GM12878 (cell line): ENCODE measurements around the gene SHOC2. TPM values are rescaled to one million over a fixed set of nuclear protein-coding genes. Genes with fewer than 3 reads are reported as not detected.

Source experiments
- ATAC-seq: fragments of 200-7000 bp; cut with Tn5 transposase; 3 replicates; pipeline ENCODE4 v1.9.1; 2020; ENCODE audit warnings: mild to moderate bottlenecking, moderate library complexity
- BruUV-seq: library from RNA; stranded (reverse); fragments of 400-500 nt; replicated peaks from 2 replicates; lab custom pipeline; 2021; lab: Mats Ljungman, UMichigan
- CTCF ChIA-PET: fragments of 300-600 bp; sonication (Branson Sonifier 250); formaldehyde crosslinking; extraction: SDS; loops from one replicate; lab custom pipeline; 2021; ENCODE audit warnings: inconsistent platforms; lab: Yijun Ruan, JAX
- POLR2A ChIA-PET: fragments of 350-600 bp; formaldehyde crosslinking; extraction: SDS; loops from one replicate; lab custom pipeline; 2021; ENCODE audit warnings: inconsistent platforms; lab: Charles Lee
- RAD21 ChIA-PET: fragments of 300-600 bp; sonication (Branson Sonifier 250); formaldehyde crosslinking; loops from one replicate; lab custom pipeline; 2023; ENCODE audit warnings: antibody characterized with exemption; ENCODE audit not compliant: unreplicated experiment; lab: Charles Lee
- SMC1A ChIA-PET: fragments of 300-600 bp; sonication (Branson Sonifier 250); formaldehyde crosslinking; loops from one replicate; lab custom pipeline; 2023; ENCODE audit not compliant: unreplicated experiment, uncharacterized antibody; lab: Charles Lee
- DNase-seq: peaks from one replicate; pipeline ENCODE4 v3.0.0-alpha.2; 2011; ENCODE audit warnings: low read depth, low spot score
- FAIRE-seq: peaks from 3 replicates; lab custom pipeline; 2011; peaks lifted over from hg19 to GRCh38; lab: Jason Lieb, UNC
- H2AFZ ChIP-seq: 2 replicates; pipeline ENCODE4 v1.6.0; 2011; ENCODE audit warnings: low read depth, low read length, control low read depth; ENCODE audit not compliant: control insufficient read depth
- H3K27ac ChIP-seq: 2 replicates; pipeline ENCODE4 v1.5.1; 2011; ENCODE audit warnings: control low read depth; ENCODE audit not compliant: control insufficient read depth, insufficient read depth
- H3K27me3 ChIP-seq, 2 experiments: replicated peaks in 1 of 2; 2 replicates each; pipeline versions ENCODE4 v1.6.0 to v1.6.1; 2011; ENCODE audit warnings: low read length in 1 of 2; ENCODE audit not compliant: control insufficient read depth in 2 of 2, insufficient read depth in 2 of 2
- H3K36me3 ChIP-seq, 2 experiments: 2 replicates each; pipeline ENCODE4 v1.5.1; 2011; ENCODE audit warnings: low read length in 1 of 2; ENCODE audit not compliant: control insufficient read depth in 2 of 2, insufficient read depth in 2 of 2
- H3K4me1 ChIP-seq: 2 replicates; pipeline ENCODE4 v1.6.1; 2011; ENCODE audit warnings: mild to moderate bottlenecking, low read length, moderate library complexity, mixed read lengths; ENCODE audit not compliant: control insufficient read depth, insufficient read depth
- H3K4me2 ChIP-seq: 2 replicates; pipeline ENCODE4 v1.6.0; 2011; ENCODE audit warnings: control low read depth; ENCODE audit not compliant: control insufficient read depth, insufficient read depth
- H3K4me3 ChIP-seq: fragments of 200-600 bp; sonication (generic); 2 replicates; pipeline ENCODE4 v1.5.1; 2016
- H3K79me2 ChIP-seq: 2 replicates; pipeline ENCODE4 v1.6.0; 2011; ENCODE audit warnings: low read length; ENCODE audit not compliant: control insufficient read depth, insufficient read depth
- H3K9ac ChIP-seq: 2 replicates; pipeline ENCODE4 v1.8.0; 2011; ENCODE audit warnings: low read length, control low read depth, mixed read lengths; ENCODE audit not compliant: control insufficient read depth, insufficient read depth
- H3K9me3 ChIP-seq: replicated peaks from 3 replicates; pipeline ENCODE4 v1.5.1; 2011; ENCODE audit warnings: mild to moderate bottlenecking, low read length; ENCODE audit not compliant: control insufficient read depth, insufficient read depth
- H4K20me1 ChIP-seq: 2 replicates; pipeline ENCODE4 v1.6.0; 2011; ENCODE audit not compliant: control insufficient read depth, insufficient read depth
- CHD1 ChIP-seq: IDR thresholded peaks from 2 replicates; pipeline ENCODE4 v1.6.1; 2012; ENCODE audit warnings: low read depth, low read length, improper control_type of control experiment
- NKRF ChIP-seq: fragments of 450-650 bp; conservative IDR thresholded peaks from 2 replicates; pipeline ENCODE4 v1.6.1; 2017; ENCODE audit warnings: mild to moderate bottlenecking, moderate library complexity
- RAD51 ChIP-seq: fragments of 450-650 bp; IDR thresholded peaks from 2 replicates; pipeline ENCODE4 v1.6.1; 2016; ENCODE audit warnings: moderate library complexity, mild to moderate bottlenecking, inconsistent platforms
- ZNF217 ChIP-seq: fragments of 450-650 bp; IDR thresholded peaks from 2 replicates; pipeline ENCODE4 v1.6.1; 2017; ENCODE audit warnings: antibody characterized with exemption, mild to moderate bottlenecking
- ZNF24 ChIP-seq: fragments of 450-650 bp; IDR thresholded peaks from 2 replicates; pipeline ENCODE4 v1.6.1; 2017; ENCODE audit warnings: antibody characterized with exemption, mild to moderate bottlenecking
- WGBS: methylation state at CpG from one replicate; pipeline ENCODE4 v1.1.6; 2016; ENCODE audit warnings: low lambda C conversion rate; ENCODE audit not compliant: insufficient replicate concordance, insufficient coverage; ENCODE audit errors: missing lambda C conversion rate; 5-methylcytosine and 5-hydroxymethylcytosine counted together
- in situ Hi-C: fragments of 300-500 bp; cut with MboI; formaldehyde crosslinking; loops from 9 replicates; pipeline ENCODE4 v1.14.3; 2018; ENCODE audit warnings: mixed read lengths
- intact Hi-C: fragments of 100-400 bp; cut with micrococcal nuclease; formaldehyde crosslinking; loops from one replicate; pipeline ENCODE4 v1.14.2; 2022; ENCODE audit not compliant: unreplicated experiment
- polyA plus RNA-seq, 11 experiments: library from polyadenylated mRNA; depleted of rRNA in 4 of 11; unstranded in 6 of 11; stranded (reverse) in 5 of 11; fragments of >200 nt; fragmentation: Nextera tagmentation in 4 of 11; fragmentation: Illumina TruSeq in 1 of 11; extraction: Ambion mirVana in 4 of 11; extraction: Trizol in 1 of 11; gene quantifications; 1 replicate in 1 of 11; 2 replicates in 10 of 11; pipeline versions ENCODE4 v1.2.1 to v1.2.3, GENCODE V29; 2011 to 2016; ENCODE audit warnings: inconsistent platforms in 2 of 11, missing spikeins in 2 of 11, low read depth in 1 of 11
- total RNA-seq, 4 experiments: library from RNA; depleted of rRNA in 3 of 4; stranded (reverse); fragments of >200 nt in 3 of 4; fragmentation: Illumina TruSeq in 1 of 4; extraction: Trizol in 1 of 4; gene quantifications; 2 replicates each; pipeline versions ENCODE4 v1.2.1 to v1.2.3, GENCODE V29; 2013 to 2021

SHOC2 gene
- total and polyA plus RNA-seq, 10 of the 15 experiments (the other 5 are each of a cell fraction or from before 2014, with no cell fraction given): 24.8 to 65.3 (median 42.6) TPM

DNA sequence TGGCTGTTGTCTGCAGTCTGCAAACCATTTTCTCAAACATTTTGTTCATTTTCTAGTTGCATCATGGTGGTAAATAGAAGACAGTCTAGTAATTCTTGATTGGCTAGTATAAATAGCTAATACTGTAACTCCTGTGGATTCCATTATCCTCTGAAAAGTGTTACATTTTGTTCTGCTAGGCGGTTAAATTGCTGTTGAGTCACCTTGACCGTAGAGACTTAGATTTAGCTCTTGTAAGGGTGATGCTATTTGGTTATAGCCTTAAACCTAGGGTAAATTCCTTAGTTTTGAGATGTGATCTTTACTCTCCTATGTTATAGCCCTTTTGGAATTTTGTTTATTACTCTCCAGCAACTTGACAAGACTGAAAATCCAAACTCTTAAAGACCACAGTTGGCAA, 58.8 kb downstream of the SHOC2 start:
- Histone ChIP-seq H3K4me2 (no peak overlapping the region), H3K4me1 (peaks cover 9% of the 10 kb centered on the region; the same call in 1 of the 2 replicates), H4K20me1 (no peaks in the 10 kb centered on the region), H3K36me3 (peaks cover 0 to 6% of the 10 kb centered on the region in 2 experiments; a peak in 2 of 4 replicates), H3K27me3 (no peaks in the 10 kb centered on the region), H3K9ac (no peak overlapping the region), H3K27ac (no peak overlapping the region), H2AFZ (no peak overlapping the region), H3K9me3 (peaks cover 17% of the 10 kb centered on the region), H3K4me3 (no peak overlapping the region), H3K79me2 (peaks cover 67% of the 10 kb centered on the region)
- TF ChIP-seq NKRF (no peak), CHD1 (no peak), RAD51 (no peak), ZNF217 (no peak), ZNF24 (no peak)
- POLR2A ChIA-PET: no interaction called here
- DNase-seq (no peak), ATAC-seq (no peak), FAIRE-seq (no peak)
- SMC1A ChIA-PET: interaction anchor here (0.6 to 1.4 kb wide), 2 partner anchors 16 to 19 kb away, joined by 3 to 8 read pairs; no protein-coding TSS in a partner anchor
- CTCF ChIA-PET: interaction anchor here (0.6 to 1.5 kb wide), 3 partner anchors 20 to 778 kb away, joined by 3 read pairs; no protein-coding TSS in a partner anchor
- WGBS: 96% methylated on average over 2 of the region's 2 CpGs
- RAD21 ChIA-PET: no interaction called here
- BruUV-seq: no TSS peak
- intact Hi-C loops (no loop called here), in situ Hi-C loops (no loop called here)
